ENCODE measurements around the gene CDC42EP2.

CDC42EP2 gene

GRCh38 chr11:65310215-65310614, 4.5 kb upstream of the CDC42EP2 start:
- TF ChIP-seq CTCF (IDR thresholded peaks at IDR 0.05; ENCODE audit: insufficient read depth, missing control alignments): no peak
- DNase-seq (ENCODE audit: insufficient read length, low spot score) (no peak), FAIRE-seq (no peak)

DNA sequence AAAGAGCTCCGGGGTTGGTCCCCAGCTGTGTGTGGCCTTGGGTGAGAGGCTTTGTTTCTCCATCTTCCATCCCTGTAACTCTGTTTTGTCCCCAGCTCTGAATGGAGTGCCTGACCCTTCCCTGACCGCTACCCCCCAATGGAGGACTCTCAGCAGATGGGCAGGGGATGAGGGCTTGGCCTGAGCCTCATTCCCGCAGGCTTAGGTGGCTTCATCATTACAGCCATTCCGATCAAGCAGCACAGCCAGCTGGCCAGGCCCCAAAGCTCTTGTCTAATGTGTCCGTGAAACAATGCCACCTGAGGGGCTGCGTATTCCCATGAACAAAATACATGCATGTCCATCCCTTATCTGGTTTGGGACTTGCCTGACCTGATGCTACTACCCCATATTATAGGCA, 3.9 kb upstream of the CDC42EP2 start:
- TF ChIP-seq CTCF (IDR thresholded peaks at IDR 0.05; ENCODE audit: insufficient read depth, missing control alignments): no peak
- FAIRE-seq: no peak
- no peak for DNase-seq (ENCODE audit: insufficient read length, low spot score)

DNA sequence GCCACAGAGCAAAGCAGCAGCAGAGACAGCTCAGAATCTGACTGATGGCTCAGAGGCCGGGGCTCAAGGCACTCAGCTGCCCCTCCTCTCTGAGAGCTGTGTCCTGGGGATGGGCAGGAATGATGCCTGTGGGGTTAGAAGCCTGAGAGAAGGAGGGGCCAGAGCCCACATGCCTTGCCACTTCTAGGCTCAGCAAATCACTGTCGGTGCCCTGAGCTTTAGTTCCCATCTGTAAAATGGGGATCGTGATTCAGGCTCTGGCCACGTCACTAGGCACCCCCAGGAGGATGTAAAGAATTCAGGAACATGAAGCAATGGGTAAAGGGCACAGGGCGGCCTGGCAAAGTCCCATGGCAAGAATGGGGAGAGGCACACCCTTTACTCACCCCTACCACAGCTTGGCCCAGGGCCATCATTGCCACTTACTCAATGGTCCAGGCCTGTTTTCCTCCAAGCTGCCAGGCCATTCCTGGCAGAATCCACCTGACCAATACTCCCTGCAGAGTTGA, 3.4 kb upstream of the CDC42EP2 start:
- FAIRE-seq (no peak), DNase-seq (ENCODE audit: insufficient read length, low spot score) (no peak)
- no peak for TF ChIP-seq CTCF (IDR thresholded peaks at IDR 0.05; ENCODE audit: insufficient read depth, missing control alignments)

GRCh38 chr11:65315204-65315865, 669 bp downstream of the CDC42EP2 start:
- FAIRE-seq (no peak), DNase-seq (ENCODE audit: insufficient read length, low spot score) (peak; percentile 70)
- peak; percentile 76 for TF ChIP-seq CTCF (IDR thresholded peaks at IDR 0.05; ENCODE audit: insufficient read depth, missing control alignments)

DNA sequence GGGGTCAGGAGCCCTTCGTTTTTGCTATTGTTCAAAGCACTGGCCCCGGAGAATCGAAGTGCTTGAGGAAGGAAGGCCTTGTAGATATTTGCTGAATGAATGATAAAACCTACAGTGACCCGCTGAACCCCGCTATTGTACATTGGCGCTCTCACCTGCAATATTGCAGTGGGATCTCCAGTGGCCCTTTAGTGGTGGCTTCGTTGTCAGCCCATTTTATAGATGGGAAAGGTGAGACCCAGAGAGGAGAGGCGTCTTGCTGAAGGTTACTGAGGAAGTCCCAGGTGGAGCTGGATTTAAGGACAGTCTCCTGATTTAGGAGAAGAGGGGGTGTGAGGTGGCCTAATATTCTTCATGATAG, 1.2 kb downstream of the CDC42EP2 start:
- TF ChIP-seq CTCF (IDR thresholded peaks at IDR 0.05; ENCODE audit: insufficient read depth, missing control alignments): no peak
- FAIRE-seq: no peak

DNA sequence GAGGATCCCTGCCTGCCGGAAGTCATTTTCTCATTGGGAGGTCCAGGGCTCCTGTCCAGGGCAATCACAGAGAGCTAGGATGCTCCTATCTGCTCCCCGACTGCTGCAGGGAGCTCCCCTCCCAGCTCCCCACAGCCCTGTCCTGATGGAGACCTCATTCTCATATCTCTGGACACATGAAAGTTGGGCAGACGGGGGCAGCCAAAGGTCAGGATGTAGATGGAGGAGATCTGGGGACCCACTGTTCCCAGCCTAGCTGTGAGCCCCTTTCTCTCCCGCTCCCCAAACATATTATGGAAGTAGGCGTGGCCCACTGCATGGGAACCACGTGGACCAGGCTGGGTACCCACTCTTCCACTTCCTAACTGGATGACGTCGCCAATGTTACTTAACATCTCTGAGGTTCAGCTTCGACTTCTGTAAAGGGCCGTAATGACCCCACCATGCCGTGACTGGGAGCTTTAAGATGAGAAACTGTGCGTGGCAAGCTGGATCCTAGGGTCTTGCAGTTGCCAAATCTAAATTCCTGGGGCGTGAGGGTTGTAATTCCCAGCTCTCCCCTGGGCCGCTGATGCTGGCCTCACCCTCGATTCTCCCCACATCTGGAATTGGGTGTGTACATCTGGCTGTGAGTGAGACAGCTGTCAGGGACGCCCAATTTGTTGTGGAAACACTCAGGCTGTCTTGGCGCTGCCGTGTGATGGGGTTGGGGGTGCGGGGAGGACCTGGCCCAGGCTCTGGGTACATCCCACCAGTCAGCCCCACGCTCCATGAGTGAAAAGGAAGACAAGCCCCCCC, 1.8 kb downstream of the CDC42EP2 start:
- FAIRE-seq: no peak
- TF ChIP-seq CTCF (IDR thresholded peaks at IDR 0.05; ENCODE audit: insufficient read depth, missing control alignments): no peak
- no peak for DNase-seq (ENCODE audit: insufficient read length, low spot score)

More for the DNA sequence above, 1.2 kb downstream of the CDC42EP2 start:
- DNase-seq (ENCODE audit: insufficient read length, low spot score): no peak

Data from D721Med (cell line).